ENCODE measurements around the gene ACAN.

The ACAN gene

DNA sequence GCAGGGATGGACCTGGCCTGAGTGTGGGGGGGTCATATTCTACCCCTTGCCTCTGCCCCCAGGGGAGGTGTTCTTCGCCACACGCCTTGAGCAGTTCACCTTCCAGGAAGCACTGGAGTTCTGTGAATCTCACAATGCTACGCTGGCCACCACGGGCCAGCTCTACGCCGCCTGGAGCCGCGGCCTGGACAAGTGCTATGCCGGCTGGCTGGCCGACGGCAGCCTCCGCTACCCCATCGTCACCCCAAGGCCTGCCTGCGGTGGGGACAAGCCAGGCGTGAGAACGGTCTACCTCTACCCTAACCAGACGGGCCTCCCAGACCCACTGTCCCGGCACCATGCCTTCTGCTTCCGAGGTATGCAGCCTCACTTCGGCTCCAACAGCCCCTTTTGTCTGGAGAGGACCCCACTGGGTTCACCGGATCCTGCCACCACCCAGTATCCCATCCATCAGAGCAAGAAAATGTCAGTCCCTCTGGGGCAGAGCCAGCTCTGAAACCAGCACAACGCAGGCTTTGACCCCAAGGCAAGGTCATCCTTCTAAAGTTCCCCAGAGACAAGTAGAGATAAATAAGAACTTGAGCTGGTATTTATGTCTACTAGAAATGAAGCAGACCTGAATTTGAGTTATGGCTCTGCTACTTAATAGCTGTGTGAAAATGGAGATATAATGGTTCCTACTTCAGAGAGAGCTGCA lies 46.3 kb downstream of the ACAN start:
- Histone ChIP-seq H3K4me1 (ENCODE audit: control insufficient read depth, insufficient read depth, low read length, poor library complexity, severe bottlenecking) (no peaks in the 10 kb centered on the region), H3K9me3 (ENCODE audit: control insufficient read depth, low read length) (peaks cover 5% of the 10 kb centered on the region), H3K27ac (ENCODE audit: insufficient read depth, low read length, poor library complexity, severe bottlenecking) (no peak overlapping the region), H3K27me3 (replicated peaks; ENCODE audit: control insufficient read depth, insufficient read depth, low read length, poor library complexity, severe bottlenecking) (no peaks in the 10 kb centered on the region), H3K4me3 (ENCODE audit: insufficient read depth, low read depth, low read length, poor library complexity, severe bottlenecking) (no peak overlapping the region), H3K36me3 (ENCODE audit: control insufficient read depth, insufficient read depth, low read length) (no peaks in the 10 kb centered on the region)
- no peak for DNase-seq

DNA sequence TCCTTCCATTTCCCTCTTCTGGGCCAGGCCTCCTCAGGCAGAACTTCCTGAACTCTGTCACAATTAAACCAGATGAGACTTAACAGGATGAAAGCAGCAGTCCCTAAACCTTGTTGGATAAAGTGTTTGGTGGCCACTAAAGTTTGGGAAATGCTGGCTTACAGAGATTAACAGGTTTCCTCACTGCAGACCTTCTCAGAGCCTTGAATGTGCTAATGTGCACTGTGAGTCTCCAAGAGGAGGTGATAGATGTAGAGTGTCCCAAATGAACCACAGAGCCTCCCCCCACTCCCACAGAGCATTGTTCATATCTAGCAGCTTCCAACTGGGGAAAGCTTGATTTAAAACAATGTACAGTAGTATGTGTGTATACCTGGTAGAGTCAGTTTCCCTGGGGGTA lies 49.2 kb downstream of the ACAN start:
- Histone ChIP-seq H3K36me3 (ENCODE audit: control insufficient read depth, insufficient read depth, low read length) (no peaks in the 10 kb centered on the region), H3K27me3 (replicated peaks; ENCODE audit: control insufficient read depth, insufficient read depth, low read length, poor library complexity, severe bottlenecking) (no peaks in the 10 kb centered on the region), H3K9me3 (ENCODE audit: control insufficient read depth, low read length) (peaks cover 10% of the 10 kb centered on the region), H3K4me3 (ENCODE audit: insufficient read depth, low read depth, low read length, poor library complexity, severe bottlenecking) (no peak overlapping the region), H3K4me1 (ENCODE audit: control insufficient read depth, insufficient read depth, low read length, poor library complexity, severe bottlenecking) (no peaks in the 10 kb centered on the region), H3K27ac (ENCODE audit: insufficient read depth, low read length, poor library complexity, severe bottlenecking) (no peak overlapping the region)
- no peak for DNase-seq

DNA sequence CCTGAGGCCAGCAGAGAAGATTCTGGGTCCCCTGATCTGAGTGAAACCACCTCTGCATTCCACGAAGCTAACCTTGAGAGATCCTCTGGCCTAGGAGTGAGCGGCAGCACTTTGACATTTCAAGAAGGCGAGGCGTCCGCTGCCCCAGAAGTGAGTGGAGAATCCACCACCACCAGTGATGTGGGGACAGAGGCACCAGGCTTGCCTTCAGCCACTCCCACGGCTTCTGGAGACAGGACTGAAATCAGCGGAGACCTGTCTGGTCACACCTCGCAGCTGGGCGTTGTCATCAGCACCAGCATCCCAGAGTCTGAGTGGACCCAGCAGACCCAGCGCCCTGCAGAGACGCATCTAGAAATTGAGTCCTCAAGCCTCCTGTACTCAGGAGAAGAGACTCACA lies 55.7 kb downstream of the ACAN start:
- H3K9me3 ChIP-seq (ENCODE audit: control insufficient read depth, low read length), result peaks cover 10% of the 10 kb centered on the region
- H3K4me1 ChIP-seq (ENCODE audit: control insufficient read depth, insufficient read depth, low read length, poor library complexity, severe bottlenecking), result no peaks in the 10 kb centered on the region
- no peak for DNase-seq

GRCh38 chr15:88859550-88859949 lies 56.3 kb downstream of the ACAN start:
- DNase-seq, result no peak
- no peaks in the 10 kb centered on the region for H3K27me3 ChIP-seq (replicated peaks; ENCODE audit: control insufficient read depth, insufficient read depth, low read length, poor library complexity, severe bottlenecking)

More for the DNA sequence above, 55.7 kb downstream of the ACAN start:
- Histone ChIP-seq H3K27me3 (replicated peaks; ENCODE audit: control insufficient read depth, insufficient read depth, low read length, poor library complexity, severe bottlenecking) (no peaks in the 10 kb centered on the region), H3K27ac (ENCODE audit: insufficient read depth, low read length, poor library complexity, severe bottlenecking) (no peak overlapping the region), H3K4me3 (ENCODE audit: insufficient read depth, low read depth, low read length, poor library complexity, severe bottlenecking) (no peak overlapping the region), H3K36me3 (ENCODE audit: control insufficient read depth, insufficient read depth, low read length) (peaks cover 4% of the 10 kb centered on the region)

GRCh38 chr15:88860212-88860611 lies 57.0 kb downstream of the ACAN start:
- H3K4me3 ChIP-seq (ENCODE audit: insufficient read depth, low read depth, low read length, poor library complexity, severe bottlenecking), result no peak overlapping the region
- no peak for DNase-seq
- no peaks in the 10 kb centered on the region for H3K9me3 ChIP-seq (ENCODE audit: control insufficient read depth, low read length)
- H3K27ac ChIP-seq (ENCODE audit: insufficient read depth, low read length, poor library complexity, severe bottlenecking), result no peak overlapping the region
- H3K36me3 ChIP-seq (ENCODE audit: control insufficient read depth, insufficient read depth, low read length), result peaks cover 4% of the 10 kb centered on the region
- no peaks in the 10 kb centered on the region for H3K27me3 ChIP-seq (replicated peaks; ENCODE audit: control insufficient read depth, insufficient read depth, low read length, poor library complexity, severe bottlenecking)
- H3K4me1 ChIP-seq (ENCODE audit: control insufficient read depth, insufficient read depth, low read length, poor library complexity, severe bottlenecking), result no peaks in the 10 kb centered on the region

More at GRCh38 chr15:88859550-88859949, 56.3 kb downstream of the ACAN start:
- Histone ChIP-seq H3K27ac (ENCODE audit: insufficient read depth, low read length, poor library complexity, severe bottlenecking) (no peak overlapping the region), H3K4me3 (ENCODE audit: insufficient read depth, low read depth, low read length, poor library complexity, severe bottlenecking) (no peak overlapping the region), H3K36me3 (ENCODE audit: control insufficient read depth, insufficient read depth, low read length) (peaks cover 4% of the 10 kb centered on the region), H3K4me1 (ENCODE audit: control insufficient read depth, insufficient read depth, low read length, poor library complexity, severe bottlenecking) (no peaks in the 10 kb centered on the region), H3K9me3 (ENCODE audit: control insufficient read depth, low read length) (peaks cover 4% of the 10 kb centered on the region)

GRCh38 chr15:88863412-88863811 lies 60.2 kb downstream of the ACAN start:
- no peaks in the 10 kb centered on the region for H3K4me1 ChIP-seq (ENCODE audit: control insufficient read depth, insufficient read depth, low read length, poor library complexity, severe bottlenecking)
- H3K27me3 ChIP-seq (replicated peaks; ENCODE audit: control insufficient read depth, insufficient read depth, low read length, poor library complexity, severe bottlenecking), result no peaks in the 10 kb centered on the region
- H3K4me3 ChIP-seq (ENCODE audit: insufficient read depth, low read depth, low read length, poor library complexity, severe bottlenecking), result no peak overlapping the region
- DNase-seq, result no peak
- peaks cover 4% of the 10 kb centered on the region for H3K36me3 ChIP-seq (ENCODE audit: control insufficient read depth, insufficient read depth, low read length)
- no peak overlapping the region for H3K27ac ChIP-seq (ENCODE audit: insufficient read depth, low read length, poor library complexity, severe bottlenecking)
- H3K9me3 ChIP-seq (ENCODE audit: control insufficient read depth, low read length), result no peaks in the 10 kb centered on the region

DNA sequence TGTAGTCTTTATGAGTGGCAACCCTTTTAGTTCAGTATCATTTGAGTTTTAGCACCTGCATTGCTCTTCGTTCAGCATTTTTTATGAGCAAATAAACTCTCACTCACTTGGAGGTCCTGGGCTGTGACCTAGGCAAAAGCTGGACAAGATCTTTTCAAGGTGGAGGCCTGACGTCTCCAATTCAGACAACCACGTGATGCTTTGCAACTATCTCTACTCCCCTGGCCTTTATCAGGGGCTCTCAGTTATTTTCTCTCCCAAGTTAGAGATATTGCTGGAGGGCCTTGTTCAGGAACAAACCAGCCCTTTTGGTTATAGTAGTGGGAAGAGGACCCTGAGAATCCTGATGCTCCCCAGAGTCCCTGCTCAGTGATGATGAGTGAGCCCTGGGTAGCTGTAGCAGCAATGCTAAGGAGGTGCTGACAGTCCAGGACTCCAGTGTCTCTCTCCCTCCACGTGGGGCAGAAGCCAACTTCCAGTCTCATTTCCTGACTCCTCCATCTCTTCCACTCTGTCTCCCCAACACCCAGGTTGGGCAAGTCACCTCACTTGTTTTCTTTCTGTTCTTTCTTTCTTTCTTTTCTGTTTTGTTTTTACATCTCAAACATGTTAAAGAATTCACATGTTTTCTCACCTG lies 61.7 kb downstream of the ACAN start:
- Histone ChIP-seq H3K27ac (ENCODE audit: insufficient read depth, low read length, poor library complexity, severe bottlenecking) (no peak overlapping the region), H3K4me3 (ENCODE audit: insufficient read depth, low read depth, low read length, poor library complexity, severe bottlenecking) (no peak overlapping the region), H3K9me3 (ENCODE audit: control insufficient read depth, low read length) (no peaks in the 10 kb centered on the region), H3K36me3 (ENCODE audit: control insufficient read depth, insufficient read depth, low read length) (peaks cover 4% of the 10 kb centered on the region), H3K27me3 (replicated peaks; ENCODE audit: control insufficient read depth, insufficient read depth, low read length, poor library complexity, severe bottlenecking) (no peaks in the 10 kb centered on the region), H3K4me1 (ENCODE audit: control insufficient read depth, insufficient read depth, low read length, poor library complexity, severe bottlenecking) (no peaks in the 10 kb centered on the region)
- DNase-seq, result no peak

- Histone ChIP-seq H3K4me3 (ENCODE audit: insufficient read depth, low read depth, low read length, poor library complexity, severe bottlenecking) (no peak overlapping the region), H3K27me3 (replicated peaks; ENCODE audit: control insufficient read depth, insufficient read depth, low read length, poor library complexity, severe bottlenecking) (no peaks in the 10 kb centered on the region), H3K4me1 (ENCODE audit: control insufficient read depth, insufficient read depth, low read length, poor library complexity, severe bottlenecking) (no peaks in the 10 kb centered on the region), H3K27ac (ENCODE audit: insufficient read depth, low read length, poor library complexity, severe bottlenecking) (no peak overlapping the region), H3K9me3 (ENCODE audit: control insufficient read depth, low read length) (no peaks in the 10 kb centered on the region), H3K36me3 (ENCODE audit: control insufficient read depth, insufficient read depth, low read length) (peaks cover 1% of the 10 kb centered on the region)
- DNase-seq, result no peak
Observed at GRCh38 chr15:88865498-88866099, 62.4 kb downstream of the ACAN start.

- H3K4me1 ChIP-seq (ENCODE audit: control insufficient read depth, insufficient read depth, low read length, poor library complexity, severe bottlenecking), result no peaks in the 10 kb centered on the region
- H3K27ac ChIP-seq (ENCODE audit: insufficient read depth, low read length, poor library complexity, severe bottlenecking), result no peak overlapping the region
- no peaks in the 10 kb centered on the region for H3K27me3 ChIP-seq (replicated peaks; ENCODE audit: control insufficient read depth, insufficient read depth, low read length, poor library complexity, severe bottlenecking)
- H3K36me3 ChIP-seq (ENCODE audit: control insufficient read depth, insufficient read depth, low read length), result no peaks in the 10 kb centered on the region
- no peak overlapping the region for H3K4me3 ChIP-seq (ENCODE audit: insufficient read depth, low read depth, low read length, poor library complexity, severe bottlenecking)
- DNase-seq, result no peak
- no peaks in the 10 kb centered on the region for H3K9me3 ChIP-seq (ENCODE audit: control insufficient read depth, low read length)
Observed at GRCh38 chr15:88866295-88866881, 63.2 kb downstream of the ACAN start.

DNA sequence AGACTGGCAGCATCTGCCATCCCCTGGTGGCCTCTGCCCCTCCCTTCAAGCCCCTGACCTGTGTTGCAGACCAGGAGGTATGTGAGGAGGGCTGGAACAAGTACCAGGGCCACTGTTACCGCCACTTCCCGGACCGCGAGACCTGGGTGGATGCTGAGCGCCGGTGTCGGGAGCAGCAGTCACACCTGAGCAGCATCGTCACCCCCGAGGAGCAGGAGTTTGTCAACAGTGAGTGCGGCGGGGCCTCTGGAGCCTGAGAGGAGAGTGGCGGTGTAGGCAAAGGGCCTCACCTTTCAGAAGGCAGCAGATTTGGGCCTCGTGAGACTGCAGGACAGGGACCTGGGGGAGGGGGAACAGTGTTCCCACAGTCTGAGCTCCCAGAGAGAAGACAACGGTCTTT lies 68.1 kb downstream of the ACAN start:
- Histone ChIP-seq H3K4me1 (ENCODE audit: control insufficient read depth, insufficient read depth, low read length, poor library complexity, severe bottlenecking) (no peaks in the 10 kb centered on the region), H3K4me3 (ENCODE audit: insufficient read depth, low read depth, low read length, poor library complexity, severe bottlenecking) (no peak overlapping the region), H3K27me3 (replicated peaks; ENCODE audit: control insufficient read depth, insufficient read depth, low read length, poor library complexity, severe bottlenecking) (no peaks in the 10 kb centered on the region), H3K36me3 (ENCODE audit: control insufficient read depth, insufficient read depth, low read length) (peaks cover 9% of the 10 kb centered on the region), H3K9me3 (ENCODE audit: control insufficient read depth, low read length) (no peaks in the 10 kb centered on the region), H3K27ac (ENCODE audit: insufficient read depth, low read length, poor library complexity, severe bottlenecking) (no peak overlapping the region)
- DNase-seq, result no peak
